Uterus (tissue), 4 donors: ENCODE data around the gene CDKN1B. TPM values are rescaled to one million over a fixed set of nuclear protein-coding genes. Genes with fewer than 3 reads are reported as not detected.

Experiments
- DNase-seq, 2 donors: peaks; one replicate each; pipeline ENCODE4 v3.0.0-alpha.2; 2019 to 2020
- H3K27ac ChIP-seq, 2 donors: fragments of 200-600 bp; sonication (generic); 1 replicate in 1 of 2; 2 replicates in 1 of 2; pipeline ENCODE4 v1.5.1; 2016 to 2018
- H3K27me3 ChIP-seq, 2 donors: fragments of 200-600 bp; sonication (generic); one replicate each; pipeline ENCODE4 v1.5.1; 2018 to 2019; ENCODE audit warnings: control low read depth in 1 of 2
- H3K36me3 ChIP-seq, 2 donors: fragments of 200-600 bp; sonication (generic); one replicate each; pipeline ENCODE4 v1.5.1; 2019; ENCODE audit warnings: control low read depth in 1 of 2
- H3K4me1 ChIP-seq, 2 donors: fragments of 200-600 bp; sonication (generic); one replicate each; pipeline ENCODE4 v1.5.1; 2018 to 2019; ENCODE audit warnings: control low read depth in 1 of 2
- H3K4me3 ChIP-seq, 2 donors: fragments of 200-600 bp; sonication (generic); 1 replicate in 1 of 2; 2 replicates in 1 of 2; pipeline ENCODE4 v1.5.1; 2018 to 2019; ENCODE audit warnings: mild to moderate bottlenecking in 1 of 2
- H3K9me3 ChIP-seq, 2 donors: fragments of 200-600 bp; sonication (generic); one replicate each; pipeline ENCODE4 v1.5.1; 2019; ENCODE audit warnings: control low read depth in 1 of 2
- POLR2A ChIP-seq, 2 donors: fragments of 450-650 bp; IDR thresholded peaks; one replicate each; pipeline ENCODE4 v1.6.1; 2016; ENCODE audit warnings: antibody characterized with exemption in 2 of 2, mild to moderate bottlenecking in 1 of 2, moderate library complexity in 1 of 2
- intact Hi-C: fragments of 100-400 bp; cut with DNase I; formaldehyde crosslinking; loops from one replicate; pipeline ENCODE4 v1.15.1; 2023; ENCODE audit warnings: low total_unique reads
- total RNA-seq, 4 donors: library from RNA; depleted of rRNA in 3 of 4; stranded (reverse); fragments of >200 nt in 3 of 4; gene quantifications; one replicate each; pipeline versions ENCODE4 v1.1.0 to v1.2.4, GENCODE V29; 2014 to 2023
- TF ChIP-seq, protein P1 (sequence below), 4 experiments: fragments of 200-600 bp in 2 of 4; fragments of 450-650 bp in 2 of 4; sonication (generic) in 2 of 4; IDR thresholded peaks; one replicate each; pipeline ENCODE4 v1.5.1; 2016 to 2019; ENCODE audit warnings: antibody characterized with exemption in 4 of 4, mild to moderate bottlenecking in 2 of 4, moderate library complexity in 1 of 4
- donor health status: DM: yes; HTN: yes; CAD: no.

The CDKN1B gene
- total RNA-seq, 4 donors from 2014 or later: 40.7 to 104 (median 86.0) TPM

DNA sequence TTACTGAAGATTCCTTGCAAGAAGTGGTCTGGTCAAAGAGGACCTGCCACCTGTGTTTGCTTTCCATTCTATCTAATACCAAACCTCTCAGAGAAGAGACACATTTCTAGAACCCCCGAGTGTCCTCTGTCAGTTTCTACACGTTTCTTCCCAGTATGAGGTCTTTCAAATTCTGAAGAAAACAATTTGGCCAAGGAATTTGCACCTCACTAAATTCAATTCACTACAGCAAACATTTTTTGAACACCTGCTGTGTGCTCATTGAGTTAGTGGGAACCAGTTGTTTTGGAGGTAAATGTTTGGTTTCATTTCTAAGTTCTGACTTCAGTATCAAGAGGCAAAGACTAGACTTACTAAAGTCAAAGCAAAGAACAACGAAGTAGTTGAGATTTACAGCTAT lies 40.6 kb upstream of the CDKN1B start:
- Histone ChIP-seq H3K4me3 (no peak overlapping the region), H3K4me1 (no peaks in the 10 kb centered on the region), H3K36me3 (no peaks in the 10 kb centered on the region), H3K27ac (no peak overlapping the region), H3K9me3 (no peaks in the 10 kb centered on the region), H3K27me3 (no peaks in the 10 kb centered on the region)
- DNase-seq: no peak
- no peak for TF ChIP-seq POLR2A (IDR thresholded peaks at IDR 0.05)
- TF ChIP-seq, protein P1, sequence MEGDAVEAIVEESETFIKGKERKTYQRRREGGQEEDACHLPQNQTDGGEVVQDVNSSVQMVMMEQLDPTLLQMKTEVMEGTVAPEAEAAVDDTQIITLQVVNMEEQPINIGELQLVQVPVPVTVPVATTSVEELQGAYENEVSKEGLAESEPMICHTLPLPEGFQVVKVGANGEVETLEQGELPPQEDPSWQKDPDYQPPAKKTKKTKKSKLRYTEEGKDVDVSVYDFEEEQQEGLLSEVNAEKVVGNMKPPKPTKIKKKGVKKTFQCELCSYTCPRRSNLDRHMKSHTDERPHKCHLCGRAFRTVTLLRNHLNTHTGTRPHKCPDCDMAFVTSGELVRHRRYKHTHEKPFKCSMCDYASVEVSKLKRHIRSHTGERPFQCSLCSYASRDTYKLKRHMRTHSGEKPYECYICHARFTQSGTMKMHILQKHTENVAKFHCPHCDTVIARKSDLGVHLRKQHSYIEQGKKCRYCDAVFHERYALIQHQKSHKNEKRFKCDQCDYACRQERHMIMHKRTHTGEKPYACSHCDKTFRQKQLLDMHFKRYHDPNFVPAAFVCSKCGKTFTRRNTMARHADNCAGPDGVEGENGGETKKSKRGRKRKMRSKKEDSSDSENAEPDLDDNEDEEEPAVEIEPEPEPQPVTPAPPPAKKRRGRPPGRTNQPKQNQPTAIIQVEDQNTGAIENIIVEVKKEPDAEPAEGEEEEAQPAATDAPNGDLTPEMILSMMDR (IDR thresholded peaks at IDR 0.05): no peak
- intact Hi-C loops: no loop called here

DNA sequence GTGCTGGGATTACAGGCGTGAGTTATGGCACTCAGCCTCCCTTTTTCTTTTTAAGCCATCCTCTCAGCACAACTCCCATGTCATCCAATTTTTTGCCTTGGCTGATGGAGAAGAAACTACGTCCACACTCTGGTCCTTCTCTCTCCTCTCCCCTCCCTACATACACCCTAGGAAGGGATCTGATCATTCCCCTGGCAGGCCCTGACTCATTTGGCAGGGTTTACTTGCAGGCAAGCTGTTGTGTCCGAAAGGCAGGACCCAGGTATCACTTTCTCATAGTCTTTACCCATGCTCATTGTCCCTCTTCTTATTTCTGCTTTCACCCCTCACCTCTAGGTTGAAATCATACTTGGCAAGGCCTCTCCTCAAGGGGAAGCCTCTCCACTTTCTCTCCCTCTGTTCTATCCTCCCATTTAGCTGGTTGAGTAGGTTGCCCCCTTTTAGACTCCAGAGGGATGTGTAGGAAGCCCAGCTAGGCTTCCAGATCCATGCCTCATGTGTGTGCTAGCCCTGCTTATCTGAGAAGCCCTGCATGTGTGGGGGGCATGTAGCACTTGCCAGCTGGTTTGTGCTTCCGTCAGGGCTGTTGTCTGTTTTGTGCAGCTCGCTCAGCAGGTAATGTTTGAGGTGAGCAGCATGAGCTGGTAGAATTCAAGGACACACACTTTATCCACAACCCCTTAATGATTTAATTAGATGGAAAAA lies 36.0 kb upstream of the CDKN1B start:
- H3K36me3 ChIP-seq: no peaks in the 10 kb centered on the region
- H3K9me3 ChIP-seq: no peaks in the 10 kb centered on the region
- no peak overlapping the region for H3K27ac ChIP-seq
- TF ChIP-seq POLR2A (IDR thresholded peaks at IDR 0.05): no peak
- TF ChIP-seq, protein P1 (IDR thresholded peaks at IDR 0.05): no peak
- H3K4me3 ChIP-seq: no peak overlapping the region
- H3K27me3 ChIP-seq: no peaks in the 10 kb centered on the region
- intact Hi-C loops: no loop called here
- DNase-seq: no peak
- H3K4me1 ChIP-seq: no peaks in the 10 kb centered on the region

DNA sequence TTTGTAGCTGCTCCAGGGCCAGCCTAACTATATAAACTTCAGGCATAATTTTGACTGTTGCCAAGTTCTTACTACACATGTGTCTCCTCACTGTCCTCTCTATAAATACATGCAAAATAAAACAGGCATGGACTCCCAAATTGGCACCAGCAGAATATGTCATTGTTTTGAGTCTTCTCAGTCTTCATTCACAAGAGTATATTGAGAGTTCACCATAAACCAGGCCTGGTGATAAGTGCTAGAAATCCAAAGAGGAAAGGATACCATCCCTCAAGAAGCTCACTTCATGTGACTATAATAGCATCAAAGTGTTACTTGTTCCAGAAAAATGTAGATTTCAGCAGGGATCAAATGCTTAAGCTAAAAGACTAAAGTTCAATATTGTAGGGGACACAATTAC lies 34.9 kb upstream of the CDKN1B start:
- intact Hi-C loops: no loop called here
- DNase-seq: no peak
- Histone ChIP-seq H3K36me3 (no peaks in the 10 kb centered on the region), H3K27me3 (no peaks in the 10 kb centered on the region), H3K9me3 (no peaks in the 10 kb centered on the region), H3K27ac (no peak overlapping the region), H3K4me1 (no peaks in the 10 kb centered on the region), H3K4me3 (no peak overlapping the region)
- TF ChIP-seq, protein P1 (IDR thresholded peaks at IDR 0.05): no peak

DNA sequence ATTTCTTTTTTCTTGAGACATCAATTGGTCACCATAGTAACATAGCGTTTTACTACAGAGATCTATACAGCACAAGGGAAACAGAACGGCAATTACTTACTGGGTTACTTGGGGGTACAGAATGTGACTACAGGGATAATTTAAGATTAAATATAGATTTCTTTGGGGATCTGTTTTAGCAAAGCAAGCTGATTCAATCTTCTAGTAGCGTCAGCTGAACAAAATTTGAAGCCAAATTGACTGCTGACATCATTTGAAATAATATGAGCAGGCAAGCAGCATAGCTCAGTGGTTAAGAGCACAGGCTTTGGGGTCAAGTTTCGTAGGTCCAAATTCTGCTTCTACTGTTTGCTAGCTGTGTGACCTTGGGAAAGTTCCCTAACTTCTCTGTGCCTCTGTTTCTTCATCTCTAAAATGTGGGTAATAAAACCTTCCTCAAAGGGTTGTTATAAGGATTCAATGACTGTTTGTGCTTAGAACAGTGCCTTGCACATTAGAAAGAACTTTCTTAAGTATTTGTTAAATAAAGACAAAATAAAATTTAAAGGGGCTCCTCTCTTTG lies 34.0 kb upstream of the CDKN1B start:
- DNase-seq: no peak
- Histone ChIP-seq H3K27me3 (no peaks in the 10 kb centered on the region), H3K9me3 (no peaks in the 10 kb centered on the region), H3K4me3 (no peak overlapping the region), H3K27ac (no peak overlapping the region), H3K36me3 (no peaks in the 10 kb centered on the region), H3K4me1 (no peaks in the 10 kb centered on the region)
- TF ChIP-seq, protein P1 (IDR thresholded peaks at IDR 0.05): no peak
- TF ChIP-seq POLR2A (IDR thresholded peaks at IDR 0.05): no peak
- intact Hi-C loops: no loop called here

DNA sequence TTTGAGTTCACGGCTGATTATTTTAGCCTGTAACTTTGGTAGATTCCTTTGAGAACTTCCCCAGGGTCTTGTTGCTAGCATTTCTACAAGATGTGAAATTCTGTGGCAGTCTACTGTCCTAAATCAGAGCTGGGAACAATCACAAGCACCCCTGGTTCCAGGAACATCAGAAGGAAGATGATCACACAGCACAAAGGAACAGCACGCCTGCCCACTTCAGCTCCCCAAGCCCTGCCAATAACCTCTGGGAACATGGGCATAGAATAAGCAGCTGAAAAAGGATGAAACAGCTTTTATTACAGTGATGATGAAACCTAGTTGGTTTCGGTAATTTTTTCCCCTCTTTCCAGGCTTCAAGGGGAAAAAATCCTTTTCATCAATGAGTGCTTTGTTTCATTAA lies 33.4 kb upstream of the CDKN1B start:
- no peaks in the 10 kb centered on the region for H3K9me3 ChIP-seq
- DNase-seq: no peak
- intact Hi-C loops: no loop called here
- TF ChIP-seq, protein P1 (IDR thresholded peaks at IDR 0.05): no peak
- TF ChIP-seq POLR2A (IDR thresholded peaks at IDR 0.05): no peak
- H3K4me1 ChIP-seq: no peaks in the 10 kb centered on the region
- H3K36me3 ChIP-seq: no peaks in the 10 kb centered on the region
- no peak overlapping the region for H3K4me3 ChIP-seq
- H3K27ac ChIP-seq: no peak overlapping the region
- no peaks in the 10 kb centered on the region for H3K27me3 ChIP-seq
